ENCODE measurements around the gene PAQR4.

PAQR4 gene

DNA sequence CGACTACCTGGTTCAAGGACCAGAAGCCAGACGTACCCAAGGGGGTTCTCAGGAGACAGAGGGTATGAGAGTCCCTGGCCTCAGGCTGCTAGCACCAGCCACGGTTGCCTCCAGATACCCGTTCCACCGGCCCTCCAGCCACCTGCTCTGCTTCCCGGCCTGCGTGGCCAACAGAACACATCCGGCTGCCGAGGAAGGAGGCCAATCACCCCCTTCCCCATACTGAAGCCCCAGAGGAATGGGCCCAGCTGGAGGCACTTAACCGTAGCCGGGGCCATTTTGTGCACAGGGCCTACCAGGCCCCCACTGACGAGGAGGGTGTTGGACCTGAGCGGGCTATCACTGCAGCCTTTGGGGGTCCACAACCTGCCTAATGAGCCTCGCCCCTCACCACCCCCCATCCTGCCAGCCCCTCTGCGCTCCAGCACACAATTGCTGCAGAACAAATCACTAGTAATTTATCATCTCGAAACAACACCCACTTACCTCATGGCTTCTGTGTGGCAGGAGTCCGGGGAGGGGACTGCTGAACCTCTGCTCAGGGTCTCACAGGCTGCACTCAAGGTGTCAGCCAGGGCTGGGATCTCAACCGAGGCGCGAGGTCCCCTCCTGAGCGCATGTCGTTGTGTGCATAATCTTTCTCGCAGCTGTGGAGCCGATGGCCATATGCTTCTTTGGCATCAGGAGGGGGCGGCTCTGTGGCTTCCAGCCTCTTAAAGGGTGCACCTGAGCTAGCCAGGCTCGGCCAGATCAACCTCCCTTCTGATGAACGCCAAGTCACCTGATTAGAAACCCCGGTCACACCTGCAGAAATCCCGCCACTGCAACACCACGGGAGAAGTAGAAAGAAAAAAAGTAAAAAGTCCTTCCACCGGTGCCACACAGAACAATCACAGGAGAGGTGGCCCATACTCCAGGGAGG, 15.2 kb upstream of the PAQR4 start:
- Histone ChIP-seq H3K4me1 (ENCODE audit: control insufficient read depth, low read depth, low read length) (peaks cover 8% of the 10 kb centered on the region), H3K23ac (ENCODE audit: low read length) (no peak overlapping the region), H3K4me2 (ENCODE audit: low read length) (no peak overlapping the region), H3K79me1 (ENCODE audit: low read length) (no peaks in the 10 kb centered on the region), H2BK5ac (ENCODE audit: low read length) (no peak overlapping the region), H3K36me3 (ENCODE audit: control insufficient read depth, insufficient read depth, low read length) (no peaks in the 10 kb centered on the region), H4K5ac (ENCODE audit: low read length) (no peak overlapping the region), H3K27me3 (ENCODE audit: insufficient read depth, low read length, poor library complexity) (no peaks in the 10 kb centered on the region), H3K18ac (ENCODE audit: low read length) (no peak overlapping the region), H4K8ac (ENCODE audit: low read depth, low read length) (no peak overlapping the region), H3K4me3 (ENCODE audit: low read length) (no peak overlapping the region), H3K56ac (ENCODE audit: low read length) (no peak overlapping the region), H2AK5ac (ENCODE audit: low read length) (no peak overlapping the region), H3K79me2 (ENCODE audit: control insufficient read depth, insufficient read depth, low read length) (no peaks in the 10 kb centered on the region), H3K9ac (ENCODE audit: low read length) (no peak overlapping the region), H2BK120ac (ENCODE audit: low read depth, low read length) (no peak overlapping the region), H3K27ac (ENCODE audit: low read depth, low read length) (no peak overlapping the region), H3K4ac (ENCODE audit: low read depth, low read length) (no peak overlapping the region), H2BK15ac (replicated peaks; ENCODE audit: low read depth) (no peak overlapping the region)
- WGBS (ENCODE audit: extremely low coverage, insufficient coverage, low lambda C conversion rate): no CpG with 5 or more reads among the region's 31 CpGs
- DNase-seq: peak; percentile 42

- no peak overlapping the region for H3K9ac ChIP-seq (ENCODE audit: low read length)
- H3K4ac ChIP-seq (ENCODE audit: low read depth, low read length): no peak overlapping the region
- no peak overlapping the region for H2BK15ac ChIP-seq (replicated peaks; ENCODE audit: low read depth)
- H3K4me3 ChIP-seq (ENCODE audit: low read length): no peak overlapping the region
- H4K8ac ChIP-seq (ENCODE audit: low read depth, low read length): no peak overlapping the region
- DNase-seq: no peak
- H3K79me2 ChIP-seq (ENCODE audit: control insufficient read depth, insufficient read depth, low read length): no peaks in the 10 kb centered on the region
- H3K79me1 ChIP-seq (ENCODE audit: low read length): no peaks in the 10 kb centered on the region
- H3K23ac ChIP-seq (ENCODE audit: low read length): no peak overlapping the region
- H3K4me1 ChIP-seq (ENCODE audit: control insufficient read depth, low read depth, low read length): peaks cover 8% of the 10 kb centered on the region
- H2BK120ac ChIP-seq (ENCODE audit: low read depth, low read length): no peak overlapping the region
- no peak overlapping the region for H3K18ac ChIP-seq (ENCODE audit: low read length)
- no peak overlapping the region for H2AK5ac ChIP-seq (ENCODE audit: low read length)
- no peaks in the 10 kb centered on the region for H3K27me3 ChIP-seq (ENCODE audit: insufficient read depth, low read length, poor library complexity)
- WGBS (ENCODE audit: extremely low coverage, insufficient coverage, low lambda C conversion rate): no CpG with 5 or more reads among the region's 26 CpGs
- no peak overlapping the region for H3K56ac ChIP-seq (ENCODE audit: low read length)
- H3K4me2 ChIP-seq (ENCODE audit: low read length): no peak overlapping the region
- no peak overlapping the region for H3K27ac ChIP-seq (ENCODE audit: low read depth, low read length)
- no peak overlapping the region for H2BK5ac ChIP-seq (ENCODE audit: low read length)
- H3K36me3 ChIP-seq (ENCODE audit: control insufficient read depth, insufficient read depth, low read length): no peaks in the 10 kb centered on the region
- H4K5ac ChIP-seq (ENCODE audit: low read length): no peak overlapping the region
These were observed 14.3 kb upstream of the PAQR4 start for GRCh38 chr16:2954656-2955381.

GRCh38 chr16:2955438-2955778, 13.7 kb upstream of the PAQR4 start:
- Histone ChIP-seq H3K9ac (ENCODE audit: low read length) (no peak overlapping the region), H3K4me2 (ENCODE audit: low read length) (no peak overlapping the region)

DNA sequence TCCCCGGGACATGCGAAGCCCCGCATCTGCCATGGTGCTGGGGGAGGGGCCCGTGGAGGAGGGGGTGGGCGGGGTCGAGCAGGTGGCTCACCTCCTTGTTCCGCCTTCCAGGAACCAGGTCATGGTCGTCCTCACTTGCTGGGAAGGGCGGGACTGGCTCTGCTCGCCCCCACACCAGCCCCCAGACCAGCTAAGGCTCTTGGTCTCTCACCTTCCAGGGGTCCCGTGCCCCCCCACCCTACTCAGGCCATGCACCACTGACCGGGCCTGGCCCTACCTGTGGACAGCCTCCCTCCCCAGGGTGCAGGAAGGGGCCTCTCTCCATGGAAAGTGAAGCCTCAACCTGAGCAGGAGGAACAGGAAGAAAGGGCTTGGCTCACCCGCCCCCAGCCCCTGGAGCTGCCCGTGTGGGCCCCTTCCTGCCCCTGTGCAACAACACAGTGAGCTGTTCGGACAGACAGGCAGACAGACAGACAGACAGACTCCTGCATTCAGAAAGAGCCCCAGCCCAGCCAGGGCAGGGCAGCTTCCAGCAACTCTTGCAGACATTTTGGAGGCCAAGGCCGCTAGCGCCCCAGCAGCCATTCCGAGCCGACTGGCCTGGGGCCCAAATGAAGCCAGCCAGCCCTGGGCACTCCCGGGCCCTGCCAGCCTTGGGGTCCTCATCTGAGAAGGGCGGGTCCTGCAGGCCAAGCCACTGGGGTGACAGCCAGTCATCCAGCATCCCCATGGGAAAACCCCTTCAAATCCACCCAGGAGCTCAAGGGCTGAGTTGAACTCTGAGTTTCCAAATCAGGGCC, 13.2 kb upstream of the PAQR4 start:
- DNase-seq: no peak
- H3K4me3 ChIP-seq (ENCODE audit: low read length): no peak overlapping the region
- H4K8ac ChIP-seq (ENCODE audit: low read depth, low read length): no peak overlapping the region
- no peak overlapping the region for H2BK5ac ChIP-seq (ENCODE audit: low read length)
- no peaks in the 10 kb centered on the region for H3K27me3 ChIP-seq (ENCODE audit: insufficient read depth, low read length, poor library complexity)
- H2AK5ac ChIP-seq (ENCODE audit: low read length): no peak overlapping the region
- no peak overlapping the region for H2BK120ac ChIP-seq (ENCODE audit: low read depth, low read length)
- H3K27ac ChIP-seq (ENCODE audit: low read depth, low read length): no peak overlapping the region
- no peaks in the 10 kb centered on the region for H3K79me2 ChIP-seq (ENCODE audit: control insufficient read depth, insufficient read depth, low read length)
- H3K18ac ChIP-seq (ENCODE audit: low read length): peak overlapping the region; percentile 12
- no peaks in the 10 kb centered on the region for H3K36me3 ChIP-seq (ENCODE audit: control insufficient read depth, insufficient read depth, low read length)
- H2BK15ac ChIP-seq (replicated peaks; ENCODE audit: low read depth): no peak overlapping the region
- H3K23ac ChIP-seq (ENCODE audit: low read length): no peak overlapping the region
- H3K4me1 ChIP-seq (ENCODE audit: control insufficient read depth, low read depth, low read length): peaks cover 8% of the 10 kb centered on the region
- H4K5ac ChIP-seq (ENCODE audit: low read length): no peak overlapping the region
- H3K56ac ChIP-seq (ENCODE audit: low read length): peak overlapping the region; percentile 58
- no peak overlapping the region for H3K4ac ChIP-seq (ENCODE audit: low read depth, low read length)
- no peak overlapping the region for H3K4me2 ChIP-seq (ENCODE audit: low read length)
- H3K79me1 ChIP-seq (ENCODE audit: low read length): no peaks in the 10 kb centered on the region
- no peak overlapping the region for H3K9ac ChIP-seq (ENCODE audit: low read length)
- WGBS (ENCODE audit: extremely low coverage, insufficient coverage, low lambda C conversion rate): no CpG with 5 or more reads among the region's 21 CpGs

More at GRCh38 chr16:2955438-2955778, 13.7 kb upstream of the PAQR4 start:
- no peak overlapping the region for H3K4ac ChIP-seq (ENCODE audit: low read depth, low read length)
- H3K27me3 ChIP-seq (ENCODE audit: insufficient read depth, low read length, poor library complexity): no peaks in the 10 kb centered on the region
- H3K56ac ChIP-seq (ENCODE audit: low read length): no peak overlapping the region
- no peaks in the 10 kb centered on the region for H3K79me1 ChIP-seq (ENCODE audit: low read length)
- WGBS (ENCODE audit: extremely low coverage, insufficient coverage, low lambda C conversion rate): no CpG with 5 or more reads among the region's 10 CpGs
- no peak overlapping the region for H4K5ac ChIP-seq (ENCODE audit: low read length)
- no peaks in the 10 kb centered on the region for H3K36me3 ChIP-seq (ENCODE audit: control insufficient read depth, insufficient read depth, low read length)
- no peak overlapping the region for H3K18ac ChIP-seq (ENCODE audit: low read length)
- no peak overlapping the region for H2AK5ac ChIP-seq (ENCODE audit: low read length)
- DNase-seq: no peak
- no peak overlapping the region for H2BK120ac ChIP-seq (ENCODE audit: low read depth, low read length)
- no peak overlapping the region for H2BK15ac ChIP-seq (replicated peaks; ENCODE audit: low read depth)
- no peak overlapping the region for H3K27ac ChIP-seq (ENCODE audit: low read depth, low read length)
- no peak overlapping the region for H3K4me3 ChIP-seq (ENCODE audit: low read length)
- no peak overlapping the region for H3K23ac ChIP-seq (ENCODE audit: low read length)
- peaks cover 8% of the 10 kb centered on the region for H3K4me1 ChIP-seq (ENCODE audit: control insufficient read depth, low read depth, low read length)
- H4K8ac ChIP-seq (ENCODE audit: low read depth, low read length): no peak overlapping the region
- H3K79me2 ChIP-seq (ENCODE audit: control insufficient read depth, insufficient read depth, low read length): no peaks in the 10 kb centered on the region
- no peak overlapping the region for H2BK5ac ChIP-seq (ENCODE audit: low read length)

DNA sequence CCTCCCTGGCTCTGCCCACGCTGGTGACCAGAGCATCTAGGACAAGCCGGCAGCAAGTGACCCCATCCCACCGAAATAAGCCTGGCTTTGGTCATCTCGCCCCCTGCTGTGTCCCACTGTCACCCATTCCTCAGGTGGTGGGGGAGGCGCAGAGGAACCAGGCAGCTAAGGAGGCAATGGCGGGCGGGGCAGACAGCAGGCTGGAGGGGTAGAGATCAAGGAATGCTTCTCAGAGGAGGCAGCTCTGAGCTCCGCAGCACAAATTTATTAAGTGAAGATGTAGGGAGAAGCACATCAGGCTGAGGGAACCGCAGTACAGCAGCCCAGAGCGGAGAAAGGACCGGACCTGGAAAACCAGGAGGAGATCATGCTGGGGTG, 12.6 kb upstream of the PAQR4 start:
- no peak overlapping the region for H4K8ac ChIP-seq (ENCODE audit: low read depth, low read length)
- no peaks in the 10 kb centered on the region for H3K36me3 ChIP-seq (ENCODE audit: control insufficient read depth, insufficient read depth, low read length)
- no peaks in the 10 kb centered on the region for H3K79me1 ChIP-seq (ENCODE audit: low read length)
- no peak overlapping the region for H2BK5ac ChIP-seq (ENCODE audit: low read length)
- no peak overlapping the region for H3K56ac ChIP-seq (ENCODE audit: low read length)
- DNase-seq: no peak
- no peak overlapping the region for H2BK15ac ChIP-seq (replicated peaks; ENCODE audit: low read depth)
- H3K4ac ChIP-seq (ENCODE audit: low read depth, low read length): no peak overlapping the region
- no peak overlapping the region for H3K18ac ChIP-seq (ENCODE audit: low read length)
- no peak overlapping the region for H2AK5ac ChIP-seq (ENCODE audit: low read length)
- no peak overlapping the region for H4K5ac ChIP-seq (ENCODE audit: low read length)
- no peak overlapping the region for H3K4me3 ChIP-seq (ENCODE audit: low read length)
- no peaks in the 10 kb centered on the region for H3K79me2 ChIP-seq (ENCODE audit: control insufficient read depth, insufficient read depth, low read length)
- no peak overlapping the region for H3K27ac ChIP-seq (ENCODE audit: low read depth, low read length)
- H3K27me3 ChIP-seq (ENCODE audit: insufficient read depth, low read length, poor library complexity): no peaks in the 10 kb centered on the region
- no peak overlapping the region for H3K9ac ChIP-seq (ENCODE audit: low read length)
- no peak overlapping the region for H2BK120ac ChIP-seq (ENCODE audit: low read depth, low read length)
- peaks cover 8% of the 10 kb centered on the region for H3K4me1 ChIP-seq (ENCODE audit: control insufficient read depth, low read depth, low read length)
- H3K23ac ChIP-seq (ENCODE audit: low read length): no peak overlapping the region
- no peak overlapping the region for H3K4me2 ChIP-seq (ENCODE audit: low read length)
- no CpG with 5 or more reads among the region's 11 CpGs for WGBS (ENCODE audit: extremely low coverage, insufficient coverage, low lambda C conversion rate)

Data from mesendoderm (in vitro differentiated cells).